HG02981 (cell line): ENCODE results near the gene KRTAP26-1.

Source experiments
- ATAC-seq: cut with Tn5 transposase; IDR thresholded peaks from one replicate; pipeline ENCODE4 v1.9.1; 2021; ENCODE audit warnings: mild to moderate bottlenecking, moderate library complexity; ENCODE audit not compliant: unreplicated experiment

The KRTAP26-1 gene, protein sequence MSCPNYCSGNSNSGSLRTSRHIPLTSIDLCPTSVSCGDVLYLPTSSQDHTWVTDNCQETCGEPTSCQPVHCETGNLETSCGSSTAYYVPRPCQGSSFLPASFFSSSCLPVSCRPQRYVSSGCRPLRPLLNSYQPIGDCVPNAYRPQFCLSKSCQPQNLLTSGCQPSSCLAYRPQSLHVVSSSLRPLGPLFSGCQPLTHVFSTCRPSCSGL

DNA sequence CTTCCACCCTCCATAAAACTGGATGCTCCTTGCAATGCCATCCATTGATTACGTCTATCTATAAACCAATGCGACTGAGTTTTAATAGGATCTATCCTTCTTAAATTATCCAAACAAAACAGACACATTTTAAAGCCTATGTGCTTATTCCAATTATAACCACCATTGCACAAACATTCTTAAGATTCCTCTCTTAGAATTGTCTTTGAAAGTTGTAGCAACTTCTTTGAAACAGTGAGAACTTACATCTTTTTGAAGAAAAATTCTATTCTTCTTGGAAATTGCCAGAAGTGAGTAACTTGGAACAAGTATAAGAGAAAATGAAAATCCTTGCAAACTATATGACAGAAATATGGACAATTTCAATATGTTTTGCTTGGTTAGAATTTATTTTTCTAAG lies at the start of gene KRTAP26-1:
KRTAP26-1 (minus strand) TSS at position 101 of the 400 bp plus-strand sequence. CDS start 280 bp downstream, outside the sequence.
- ATAC-seq, result no peak

DNA sequence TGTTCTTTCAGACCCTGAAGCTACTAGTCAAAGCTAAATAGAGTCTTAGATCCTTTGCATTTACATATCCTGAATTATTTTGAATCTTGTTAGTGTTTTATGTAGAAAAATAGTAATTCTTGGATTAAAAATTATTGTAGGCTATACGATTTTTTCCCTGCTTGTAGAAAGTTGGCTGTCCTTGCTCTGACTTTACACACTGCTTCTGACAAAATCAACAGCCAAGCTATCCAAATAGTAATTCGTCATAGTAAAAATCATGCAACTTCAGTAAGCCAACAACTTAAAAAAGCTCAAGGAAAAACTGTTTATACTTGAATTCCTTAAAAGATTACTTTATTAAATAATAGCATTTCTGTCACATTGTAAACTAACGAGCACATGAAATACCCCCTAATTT lies 35.8 kb upstream of the KRTAP26-1 start:
- no peak for ATAC-seq

DNA sequence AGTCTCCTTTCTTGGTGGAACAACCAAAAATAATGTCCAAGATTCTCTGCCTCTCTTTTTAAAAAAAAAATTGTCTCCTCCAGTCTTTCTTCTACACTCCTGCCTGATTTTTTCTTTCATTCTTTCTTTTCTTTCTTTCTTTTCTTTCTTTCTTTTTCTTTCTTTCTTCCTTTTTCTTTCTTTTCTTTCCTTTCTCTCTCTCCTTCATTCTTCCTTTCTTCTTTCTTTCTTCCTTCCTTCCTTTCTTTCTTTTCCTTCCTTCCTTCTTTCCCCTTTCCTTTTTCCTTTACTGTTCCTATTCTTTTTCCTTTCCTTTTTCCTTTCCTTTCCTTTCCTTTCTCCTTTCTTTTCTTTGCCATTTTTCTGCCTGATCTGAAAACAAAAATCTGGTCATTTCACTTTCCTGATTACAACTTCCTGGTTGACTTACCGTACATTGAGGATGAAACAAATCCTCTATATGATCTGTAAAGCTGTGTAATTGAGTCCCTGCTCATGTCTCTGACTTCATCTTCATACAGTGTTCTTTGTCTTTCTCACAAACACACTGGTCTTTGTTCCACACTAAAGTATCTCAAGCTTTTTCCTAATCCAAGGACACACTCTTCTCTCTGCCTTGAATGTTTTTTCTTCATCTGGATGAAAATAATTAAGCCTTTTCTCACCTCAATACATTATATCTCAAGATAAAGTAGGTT lies 34.3 kb upstream of the KRTAP26-1 start:
- ATAC-seq, result no peak

DNA sequence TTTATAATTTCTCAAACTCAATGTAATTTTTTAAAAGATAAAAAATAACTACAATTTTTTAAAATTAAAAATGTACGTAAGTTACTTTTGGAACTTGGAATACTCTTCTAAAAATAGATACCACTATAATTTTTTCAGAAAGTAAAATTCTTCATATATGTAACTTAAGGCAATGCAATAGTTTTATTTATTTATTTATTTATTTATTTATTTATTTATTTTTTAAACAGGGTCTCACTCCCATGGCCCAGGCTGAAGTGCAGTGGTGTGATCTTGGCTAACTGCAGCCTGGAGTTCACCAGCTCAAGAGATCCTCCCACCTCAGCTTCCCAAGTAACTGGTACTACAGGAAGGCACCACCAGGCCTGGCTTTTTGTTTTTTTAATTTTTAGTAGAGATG lies 31.4 kb upstream of the KRTAP26-1 start:
- ATAC-seq, result no peak

DNA sequence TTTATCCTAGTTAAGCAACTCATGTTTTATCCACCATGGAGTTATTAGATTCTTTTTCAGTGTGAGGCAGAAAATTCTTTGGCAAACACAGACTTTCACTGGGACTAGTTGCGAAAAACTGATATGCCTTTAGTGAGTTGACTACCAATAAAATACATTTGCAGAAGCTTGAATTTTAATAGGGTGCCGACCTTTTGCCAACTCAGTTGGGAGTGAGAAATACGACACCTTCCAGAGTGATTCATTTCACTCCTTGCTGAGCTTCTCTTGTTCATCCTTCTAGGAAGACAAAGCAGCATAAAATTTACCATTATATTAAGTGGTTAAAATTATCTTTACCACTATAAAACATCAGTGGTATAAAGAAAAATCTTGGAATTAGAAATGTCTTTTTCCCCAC lies 29.5 kb upstream of the KRTAP26-1 start:
- ATAC-seq, result no peak

DNA sequence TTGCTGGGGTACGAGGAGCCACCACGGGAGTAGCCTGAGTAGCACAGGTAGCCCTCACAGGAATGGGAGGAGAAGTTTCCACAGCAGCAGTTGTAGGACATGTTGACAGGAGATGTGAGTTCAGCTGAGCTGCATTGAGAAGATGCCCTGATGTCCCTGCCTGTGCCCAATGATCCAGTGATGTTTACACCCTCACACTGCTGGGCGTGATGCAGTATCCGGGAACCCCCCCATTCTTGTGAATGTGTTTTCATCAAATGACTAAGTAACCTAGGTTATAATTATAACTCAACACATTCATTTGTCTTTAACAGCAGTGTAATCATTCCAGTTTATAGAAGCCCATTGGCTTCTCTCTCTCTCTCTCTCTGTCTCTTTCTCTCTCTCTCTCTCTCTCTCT lies 28.4 kb upstream of the KRTAP26-1 start, which contains the start of gene KRTAP23-1:
KRTAP23-1 (minus strand) TSS at position 101 of the 400 bp plus-strand sequence; CDS start at position 101, 0 bp downstream.
- ATAC-seq, result no peak

DNA sequence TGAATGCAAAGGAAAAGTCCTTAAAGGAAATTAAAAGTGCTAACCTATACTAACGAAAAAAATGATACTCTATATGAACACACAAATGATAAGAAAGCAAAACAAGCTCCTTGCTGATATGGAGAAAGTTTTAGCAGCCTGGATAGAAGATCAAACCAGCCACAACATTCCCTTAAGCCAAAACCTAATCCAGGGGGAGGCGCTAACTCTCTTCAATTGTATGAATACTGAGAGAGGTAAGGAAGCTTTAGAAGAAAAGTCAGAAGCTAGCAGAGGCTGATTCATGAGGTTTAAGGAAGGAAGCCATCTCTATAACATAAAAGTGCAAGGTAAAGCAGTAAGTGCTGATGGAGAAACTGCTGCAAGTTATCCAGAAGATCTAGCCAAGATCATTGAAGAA lies 24.9 kb upstream of the KRTAP26-1 start:
- ATAC-seq, result no peak

DNA sequence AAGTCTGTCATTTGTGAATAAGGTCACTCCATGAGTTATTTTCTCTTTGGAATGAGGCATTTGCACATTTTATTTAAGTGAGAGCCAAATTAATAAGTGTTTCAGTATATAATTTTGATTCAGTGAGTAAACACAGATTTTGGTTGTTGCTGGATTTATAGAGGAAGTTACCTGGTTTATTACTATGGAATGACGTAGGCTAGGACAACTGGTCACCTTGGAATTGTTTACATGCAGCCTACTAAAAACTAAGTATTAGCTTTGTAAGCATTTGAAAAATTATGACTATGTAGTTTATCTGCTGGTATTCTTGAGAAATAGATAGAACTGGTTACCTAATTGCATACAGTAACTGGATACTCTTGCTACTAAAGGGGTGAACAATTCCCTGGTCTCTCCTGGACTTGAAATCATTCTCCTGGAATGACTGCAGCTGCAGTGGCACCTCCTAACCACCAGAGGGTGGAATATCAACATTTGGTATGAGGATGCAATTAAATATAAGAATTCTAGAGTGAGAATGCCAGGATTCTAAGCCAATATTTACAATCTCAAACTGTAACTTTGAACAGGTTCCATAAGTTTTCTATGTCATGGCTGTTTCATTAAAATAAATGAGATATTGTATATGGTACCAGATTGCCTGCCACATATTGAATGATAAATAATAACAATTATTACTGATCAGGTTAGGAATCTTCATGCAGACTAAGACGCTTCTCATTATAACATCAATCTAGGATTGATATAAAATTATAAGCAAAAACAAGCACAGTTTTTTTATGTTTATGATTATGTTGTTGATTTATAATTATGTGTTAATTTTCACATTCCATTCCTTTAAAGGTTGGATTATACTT lies 20.8 kb upstream of the KRTAP26-1 start:
- ATAC-seq, result no peak

DNA sequence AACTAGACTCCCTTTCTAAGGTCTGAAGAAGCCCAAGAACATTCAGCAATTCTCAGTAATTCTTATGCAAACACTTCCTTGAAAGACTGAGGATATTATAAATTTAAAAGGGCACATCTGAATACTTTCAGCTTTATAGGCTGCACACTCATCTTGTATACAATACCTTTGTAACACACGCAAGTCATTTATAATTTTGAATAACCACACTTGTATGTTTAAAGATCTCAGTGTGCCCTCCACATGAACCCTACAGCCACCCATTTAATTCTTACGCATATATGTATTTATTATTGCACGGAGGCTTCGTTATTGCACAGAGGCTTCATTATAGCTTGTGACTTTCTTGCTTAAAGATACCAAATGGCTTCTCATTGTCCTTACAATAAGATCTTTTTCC lies 18.6 kb upstream of the KRTAP26-1 start:
- ATAC-seq, result no peak

DNA sequence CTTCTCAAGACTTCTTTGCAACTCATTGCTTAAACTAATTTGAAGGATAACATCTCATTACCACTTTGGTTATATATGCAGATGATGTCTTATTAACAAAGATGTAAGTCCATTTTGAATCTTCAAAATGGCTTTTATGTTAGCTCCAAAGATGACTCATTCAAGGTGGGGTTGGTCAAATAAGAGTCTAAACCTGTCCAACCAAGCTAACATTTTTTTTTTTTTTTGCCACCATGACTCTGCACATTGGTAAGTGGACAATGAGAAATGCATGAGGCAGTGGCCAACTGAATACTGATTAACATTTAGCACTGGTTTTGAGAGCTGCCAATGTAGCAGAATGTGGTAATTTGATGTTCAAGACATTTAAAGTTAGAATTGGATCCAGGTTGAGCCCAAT lies 17.7 kb upstream of the KRTAP26-1 start:
- no peak for ATAC-seq

DNA sequence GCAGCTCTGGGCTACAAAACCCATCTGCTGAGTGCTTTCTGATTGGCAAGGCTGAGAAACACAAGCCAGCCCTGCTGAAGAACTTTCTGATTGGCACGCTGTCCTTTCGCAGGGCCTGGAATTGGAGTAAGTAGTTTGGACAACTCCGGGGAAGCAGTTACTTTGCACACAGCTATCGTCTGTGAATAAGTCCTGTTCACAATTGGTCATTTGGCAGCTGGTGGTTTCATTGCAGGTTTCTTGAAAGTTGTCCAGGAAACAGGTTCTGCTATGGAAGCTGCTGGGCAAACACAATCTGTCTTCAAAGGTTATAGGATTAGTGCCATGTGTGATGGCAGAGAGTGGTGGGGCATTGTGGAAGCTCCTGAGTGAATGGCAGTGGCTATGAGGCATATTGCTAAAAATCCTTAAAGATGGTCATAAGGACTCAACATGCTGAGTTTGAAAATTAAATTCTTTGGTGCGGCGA lies 17.2 kb upstream of the KRTAP26-1 start, which contains the start of gene KRTAP27-1:
KRTAP27-1 (minus strand) TSS at position 419 of the 469 bp plus-strand sequence; CDS start at position 393, 26 bp downstream.
- no peak for ATAC-seq

DNA sequence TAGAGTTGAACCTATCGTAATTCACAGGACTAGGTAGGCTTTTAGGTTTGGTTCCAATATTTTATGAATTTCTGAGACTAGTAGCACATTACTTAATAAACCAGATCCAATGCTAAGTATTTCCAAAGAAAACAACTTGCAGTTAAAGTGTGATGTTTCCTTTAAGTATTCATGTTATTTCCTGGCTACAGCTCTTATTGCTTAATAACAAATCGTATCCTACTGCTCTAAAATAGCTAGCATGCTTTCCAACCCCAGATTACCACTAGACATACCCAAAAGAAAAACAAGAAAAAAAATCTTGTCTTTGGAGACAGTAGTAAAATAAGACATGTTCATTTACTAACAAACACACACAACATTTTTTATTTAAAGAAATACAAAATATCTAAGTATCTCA lies 16.5 kb upstream of the KRTAP26-1 start:
- ATAC-seq, result no peak

DNA sequence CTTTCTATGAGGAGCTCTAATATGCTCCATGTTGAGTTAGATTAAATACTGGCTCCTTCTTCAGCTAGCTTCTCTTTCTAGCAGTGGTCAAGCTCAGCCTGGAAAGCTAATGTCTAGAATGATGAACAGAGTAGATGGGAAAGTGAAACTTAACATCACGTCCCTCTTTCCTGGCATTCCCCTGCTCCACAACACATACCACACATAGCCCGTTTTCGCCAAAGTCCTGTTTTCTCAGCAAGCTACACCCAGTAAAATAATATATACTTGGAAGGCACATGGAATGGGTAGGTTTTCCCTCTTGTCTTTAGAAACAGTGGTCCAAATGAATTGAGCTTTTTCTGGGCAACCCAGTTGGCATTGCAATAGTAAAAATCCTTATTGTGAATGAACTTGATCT lies 13.6 kb upstream of the KRTAP26-1 start:
- no peak for ATAC-seq

DNA sequence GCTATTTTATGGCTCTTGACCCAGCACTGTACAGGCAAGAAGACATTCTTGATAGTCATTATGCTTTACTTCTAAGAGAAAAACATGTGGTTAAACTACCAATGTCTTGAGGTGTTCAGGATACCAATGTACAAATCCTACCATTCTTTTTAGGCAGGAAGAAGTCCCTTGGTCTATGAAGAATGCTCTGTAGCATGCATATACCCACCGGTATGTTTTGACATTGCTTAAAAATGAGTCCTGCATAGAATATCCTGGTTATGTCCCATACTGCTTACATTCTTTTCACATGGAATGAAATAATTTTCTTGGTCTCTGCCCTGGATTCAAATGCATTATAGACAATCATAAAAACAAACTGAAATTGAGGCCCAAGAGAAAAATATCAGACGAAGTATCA lies 12.6 kb upstream of the KRTAP26-1 start:
- no peak for ATAC-seq

DNA sequence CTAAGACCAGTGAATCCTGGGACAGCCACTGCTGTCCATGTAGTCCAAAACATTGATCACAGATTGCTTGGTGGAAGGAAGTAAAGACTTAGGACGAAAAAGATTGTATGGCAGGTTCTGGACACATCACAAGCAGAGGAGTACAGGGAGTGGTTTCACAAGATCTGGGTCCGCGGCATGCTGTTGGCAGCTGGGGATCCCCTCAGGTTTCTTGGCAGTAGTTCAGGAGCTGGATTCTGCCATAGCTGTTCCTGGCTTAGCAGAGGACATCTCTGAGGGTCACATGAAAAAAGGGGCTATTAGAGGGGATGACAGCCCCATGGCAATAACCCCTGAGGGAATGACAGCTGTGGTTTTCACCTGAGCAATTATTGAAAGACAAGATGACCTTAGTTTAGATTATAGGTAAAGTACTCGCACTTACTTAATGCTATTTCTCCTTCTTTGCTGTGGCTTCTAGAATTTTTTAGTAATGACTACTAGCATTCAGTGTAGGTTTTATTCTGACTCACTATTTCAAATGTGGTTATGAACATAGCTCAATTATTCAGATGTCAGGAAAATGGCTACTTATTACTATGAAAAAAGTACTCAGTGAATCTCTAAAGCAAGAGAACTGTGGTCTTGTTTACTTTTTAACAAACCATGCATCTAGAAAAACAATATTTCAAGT lies 9.2 kb upstream of the KRTAP26-1 start:
- ATAC-seq, result no peak

DNA sequence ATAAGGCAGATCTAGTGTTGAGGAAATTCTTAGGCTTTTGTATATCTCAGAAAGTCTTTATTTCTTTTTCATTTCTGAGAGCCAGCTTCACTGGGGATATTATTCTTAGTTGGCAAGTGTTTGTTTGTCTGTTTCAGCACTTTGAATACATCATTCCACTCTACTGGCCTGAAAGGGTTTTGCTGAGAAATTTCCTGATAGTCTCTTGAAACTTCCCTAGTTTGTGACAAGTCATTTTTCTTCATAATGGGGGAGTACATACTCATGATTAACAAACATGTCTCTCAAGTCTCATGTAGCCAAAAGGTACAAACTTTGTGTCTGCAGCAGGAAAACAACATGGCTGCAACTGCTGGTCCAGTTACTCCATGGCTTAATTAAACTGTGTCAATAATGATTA lies 6.3 kb upstream of the KRTAP26-1 start:
- no peak for ATAC-seq

DNA sequence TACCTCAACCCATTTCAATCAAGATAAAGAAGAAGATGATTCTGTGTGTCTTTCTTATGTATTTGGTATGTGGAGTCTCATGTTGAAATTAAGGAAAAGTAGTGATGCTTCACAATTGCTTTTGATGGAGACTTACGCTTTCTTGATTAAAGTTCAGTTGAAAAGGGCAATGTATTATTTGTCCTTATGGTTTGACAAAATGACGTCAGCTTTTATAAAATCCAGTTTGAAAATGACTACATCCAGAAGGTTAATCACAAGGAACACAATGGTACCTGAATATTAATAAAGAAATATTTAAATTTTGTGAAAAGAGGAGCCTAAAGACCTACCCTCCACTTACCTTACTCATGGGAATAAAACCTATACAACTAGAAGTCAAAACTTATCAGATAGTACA lies 4.4 kb downstream of the KRTAP26-1 start:
- no peak for ATAC-seq

DNA sequence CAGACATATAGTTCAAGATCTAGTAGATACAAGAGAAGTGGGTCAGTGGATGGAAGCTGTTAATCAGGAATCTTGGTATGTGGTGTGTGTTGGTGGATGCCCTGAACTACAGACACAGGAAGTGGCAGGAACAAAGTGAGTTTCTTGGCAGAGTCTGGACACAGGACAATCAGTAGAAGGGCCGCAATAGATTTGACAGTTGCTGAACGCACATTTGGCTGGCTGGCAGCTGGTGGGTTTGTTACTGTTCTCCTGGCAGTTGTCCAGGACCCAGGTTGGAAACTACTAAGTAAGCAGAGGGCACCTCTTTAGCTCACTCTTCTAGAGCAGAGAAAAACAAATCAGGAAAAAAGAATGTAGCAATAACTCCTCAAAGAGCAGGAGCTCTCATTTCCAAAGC lies 13.2 kb downstream of the KRTAP26-1 start:
- no peak for ATAC-seq

DNA sequence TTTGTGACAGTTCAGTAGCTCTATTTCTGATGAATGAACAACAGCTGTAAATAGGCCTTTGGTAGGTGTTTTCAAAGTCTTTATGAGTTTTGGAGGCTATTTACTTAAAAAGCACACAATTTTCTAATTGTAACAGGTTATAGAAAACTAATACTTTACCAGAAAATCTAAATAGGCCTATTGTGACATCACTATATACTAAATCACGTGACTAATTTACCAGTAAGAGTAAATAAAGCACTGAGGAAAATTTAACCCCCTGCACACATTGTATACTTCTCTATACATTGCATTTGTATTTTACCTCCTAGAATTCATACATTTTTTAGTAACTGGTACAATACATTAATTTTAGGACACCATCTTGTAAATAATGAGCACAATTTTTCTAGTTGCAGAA lies 15.0 kb downstream of the KRTAP26-1 start:
- ATAC-seq, result no peak

DNA sequence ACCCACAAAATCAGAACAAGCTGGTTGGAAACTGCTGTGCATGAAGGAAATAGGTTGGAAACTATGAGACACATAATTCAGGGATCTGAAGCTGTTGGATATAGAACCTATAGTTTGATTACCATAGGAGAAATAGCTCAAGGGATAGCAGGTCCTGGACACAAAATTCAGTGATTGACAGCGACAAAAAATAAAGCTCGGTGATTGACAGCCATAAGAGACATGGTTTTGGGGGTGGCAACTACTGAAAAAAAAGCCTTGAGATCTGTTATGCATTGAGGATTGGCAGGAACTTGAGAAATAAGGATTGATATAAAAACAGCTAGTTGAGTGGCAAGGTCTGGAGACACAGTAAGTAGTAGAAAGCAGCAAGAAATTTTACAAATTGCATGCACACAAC lies 30.9 kb downstream of the KRTAP26-1 start, which contains the start of gene KRTAP25-1:
KRTAP25-1 (minus strand) TSS at position 300 of the 400 bp plus-strand sequence; CDS start at position 276, 24 bp downstream.
- no peak for ATAC-seq

DNA sequence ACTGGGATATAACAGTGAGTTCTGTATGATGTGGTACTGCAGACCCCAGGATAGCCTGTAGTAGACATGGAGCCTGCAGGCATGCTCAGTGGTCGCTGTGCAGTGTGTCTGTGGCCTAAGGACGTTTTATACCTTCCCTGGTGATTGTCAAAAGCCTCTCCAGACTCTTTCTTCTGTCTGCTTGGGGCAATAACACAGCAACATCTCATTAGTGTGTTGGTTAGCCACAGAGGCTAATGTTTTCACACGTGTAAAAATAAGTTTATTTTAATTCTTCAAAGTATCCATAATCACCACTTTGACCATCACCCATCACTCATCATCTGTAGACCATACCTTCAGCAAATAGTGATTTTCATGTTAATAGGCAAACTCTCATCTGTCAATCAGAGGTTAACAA lies 37.3 kb downstream of the KRTAP26-1 start, which contains the start of gene KRTAP24-1:
KRTAP24-1 (minus strand) TSS at position 101 of the 400 bp plus-strand sequence; CDS start at position 83, 18 bp downstream.
- no peak for ATAC-seq
